GM12878 (cell line): ENCODE data around the gene CAMK4. TPM values are rescaled to one million over a fixed set of nuclear protein-coding genes. Genes with fewer than 3 reads are reported as not detected.

Experiments
- ASH2L ChIP-seq: fragments of 300-600, 200-600 bp; sonication (generic); IDR thresholded peaks from 2 replicates; pipeline ENCODE4 v1.6.1; 2017; ENCODE audit warnings: low read depth, mild to moderate bottlenecking, borderline replicate concordance
- BHLHE40 ChIP-seq, 2 experiments: fragments of 450-650 bp in 1 of 2; IDR thresholded peaks; 2 replicates each; pipeline ENCODE4 v1.6.1; 2011 to 2017; ENCODE audit warnings: low read depth in 2 of 2, borderline replicate concordance in 1 of 2, improper control_type of control experiment in 1 of 2, low read length in 1 of 2, mild to moderate bottlenecking in 1 of 2
- CREM ChIP-seq: IDR thresholded peaks from 2 replicates; pipeline ENCODE4 v1.6.1; 2014; ENCODE audit warnings: antibody characterized with exemption, low read depth
- E2F4 ChIP-seq: IDR thresholded peaks from 2 replicates; pipeline ENCODE4 v1.6.1; 2012; ENCODE audit warnings: low read depth, low read length, improper control_type of control experiment
- ESRRA ChIP-seq: IDR thresholded peaks from 2 replicates; pipeline ENCODE4 v1.6.1; 2012; ENCODE audit warnings: mild to moderate bottlenecking, low read length, improper control_type of control experiment
- FOS ChIP-seq: IDR thresholded peaks from 3 replicates; pipeline ENCODE4 v1.6.1; 2011; ENCODE audit warnings: borderline replicate concordance; ENCODE audit not compliant: insufficient read length; ENCODE audit errors: extremely low read depth
- GABPA ChIP-seq: IDR thresholded peaks from 2 replicates; pipeline ENCODE4 v1.6.1; 2014; ENCODE audit warnings: antibody characterized with exemption, low read depth, mild to moderate bottlenecking, inconsistent platforms
- HDGF ChIP-seq: fragments of 450-650 bp; IDR thresholded peaks from 2 replicates; pipeline ENCODE4 v1.6.1; 2016; ENCODE audit warnings: antibody characterized with exemption
- IKZF1 ChIP-seq: fragments of 450-650 bp; conservative IDR thresholded peaks from 2 replicates; pipeline ENCODE4 v1.6.1; 2017; ENCODE audit warnings: antibody characterized with exemption, mild to moderate bottlenecking
- IRF3 ChIP-seq: fragments of 450-650 bp; IDR thresholded peaks from 2 replicates; pipeline ENCODE4 v1.6.1; 2014; ENCODE audit warnings: mild to moderate bottlenecking
- JUNB ChIP-seq: IDR thresholded peaks from 2 replicates; pipeline ENCODE4 v1.6.1; 2016; ENCODE audit warnings: antibody characterized with exemption, mild to moderate bottlenecking
- KDM1A ChIP-seq: fragments of 200-600 bp; sonication (generic); IDR thresholded peaks from 2 replicates; pipeline ENCODE4 v1.6.1; 2016; ENCODE audit warnings: borderline replicate concordance
- MXI1 ChIP-seq: fragments of 150-350 bp; IDR thresholded peaks from 2 replicates; pipeline ENCODE4 v1.6.1; 2011; ENCODE audit warnings: low read depth, mild to moderate bottlenecking, inconsistent platforms, low read length, improper control_type of control experiment
- POLR2A ChIP-seq: IDR thresholded peaks from 2 replicates; pipeline ENCODE4 v1.6.1; 2011; ENCODE audit warnings: low read depth, mild to moderate bottlenecking, low read length
- POLR2AphosphoS2 ChIP-seq: IDR thresholded peaks from 2 replicates; pipeline ENCODE4 v1.6.1; 2011; ENCODE audit warnings: low read depth, mild to moderate bottlenecking, low read length, improper control_type of control experiment, moderate library complexity
- RAD21 ChIP-seq: IDR thresholded peaks from 2 replicates; pipeline ENCODE4 v1.6.1; 2011; ENCODE audit warnings: mild to moderate bottlenecking, low read depth, low read length, moderate library complexity; ENCODE audit not compliant: insufficient read depth
- RELB ChIP-seq: fragments of 450-650 bp; IDR thresholded peaks from 2 replicates; pipeline ENCODE4 v1.6.1; 2017; ENCODE audit warnings: low read depth, mild to moderate bottlenecking, moderate library complexity
- RFX5 ChIP-seq: IDR thresholded peaks from 2 replicates; pipeline ENCODE4 v1.6.1; 2011; ENCODE audit warnings: low read depth, low read length, improper control_type of control experiment
- SIN3A ChIP-seq: IDR thresholded peaks from 2 replicates; pipeline ENCODE4 v1.6.1; 2012; ENCODE audit warnings: low read depth, low read length, improper control_type of control experiment
- SMAD5 ChIP-seq: IDR thresholded peaks from 2 replicates; pipeline ENCODE4 v1.6.1; 2016; ENCODE audit warnings: antibody characterized with exemption, low read depth
- SP1 ChIP-seq: IDR thresholded peaks from one replicate; pipeline ENCODE4 v1.6.1; 2011; ENCODE audit warnings: low read depth, low read length
- SREBF1 ChIP-seq: IDR thresholded peaks from 2 replicates; pipeline ENCODE4 v1.6.1; 2012; ENCODE audit warnings: mild to moderate bottlenecking, low read length
- SREBF2 ChIP-seq: IDR thresholded peaks from 2 replicates; pipeline ENCODE4 v1.6.1; 2012; ENCODE audit warnings: mild to moderate bottlenecking, low read length
- STAT1 ChIP-seq: fragments of 450-650 bp; conservative IDR thresholded peaks from 2 replicates; pipeline ENCODE4 v1.6.1; 2014; ENCODE audit warnings: antibody characterized with exemption, mild to moderate bottlenecking
- YBX1 ChIP-seq: fragments of 450-650 bp; IDR thresholded peaks from 2 replicates; pipeline ENCODE4 v1.6.1; 2016; ENCODE audit warnings: antibody characterized with exemption
- ZBTB40 ChIP-seq: fragments of 450-650 bp; IDR thresholded peaks from 2 replicates; pipeline ENCODE4 v1.6.1; 2016; ENCODE audit warnings: mild to moderate bottlenecking, moderate library complexity, borderline replicate concordance
- ZNF207 ChIP-seq: fragments of 450-650 bp; IDR thresholded peaks from 2 replicates; pipeline ENCODE4 v1.6.1; 2014; ENCODE audit warnings: antibody characterized with exemption, mild to moderate bottlenecking, borderline replicate concordance
- ZNF217 ChIP-seq: fragments of 450-650 bp; IDR thresholded peaks from 2 replicates; pipeline ENCODE4 v1.6.1; 2017; ENCODE audit warnings: antibody characterized with exemption, mild to moderate bottlenecking
- polyA plus RNA-seq, 11 experiments: library from polyadenylated mRNA; depleted of rRNA in 4 of 11; unstranded in 6 of 11; stranded (reverse) in 5 of 11; fragments of >200 nt; fragmentation: Nextera tagmentation in 4 of 11; fragmentation: Illumina TruSeq in 1 of 11; extraction: Ambion mirVana in 4 of 11; extraction: Trizol in 1 of 11; gene quantifications; 1 replicate in 1 of 11; 2 replicates in 10 of 11; pipeline versions ENCODE4 v1.2.1 to v1.2.3, GENCODE V29; 2011 to 2016; ENCODE audit warnings: inconsistent platforms in 2 of 11, missing spikeins in 2 of 11, low read depth in 1 of 11
- total RNA-seq, 4 experiments: library from RNA; depleted of rRNA in 3 of 4; stranded (reverse); fragments of >200 nt in 3 of 4; fragmentation: Illumina TruSeq in 1 of 4; extraction: Trizol in 1 of 4; gene quantifications; 2 replicates each; pipeline versions ENCODE4 v1.2.1 to v1.2.3, GENCODE V29; 2013 to 2021

CAMK4 gene
- total and polyA plus RNA-seq, 10 of the 15 experiments (the other 5 are each of a cell fraction or from before 2014, with no cell fraction given) = 13.3 to 51.9 (median 35.3) TPM

GRCh38 chr5:111227801-111228200, 3.6 kb downstream of the CAMK4 start (continued):
- TF ChIP-seq ASH2L = no peak
- TF ChIP-seq FOS = no peak
- no peak for TF ChIP-seq SP1
- TF ChIP-seq SREBF1 = no peak
- no peak for TF ChIP-seq SIN3A
- no peak for TF ChIP-seq STAT1
- no peak for TF ChIP-seq MXI1
- TF ChIP-seq ZNF207 = no peak
- no peak for TF ChIP-seq HDGF
- 0 out of 2 replicates have a peak, but pooled peaks have one; percentile 7 for TF ChIP-seq POLR2A
- no peak for TF ChIP-seq GABPA
- no peak for TF ChIP-seq KDM1A
- no peak for TF ChIP-seq ESRRA
- TF ChIP-seq RELB = peak; percentile 40; the same call in 1 of the 2 replicates
- no peak for TF ChIP-seq RFX5
- no peak for TF ChIP-seq YBX1
- TF ChIP-seq SMAD5 = no peak
- no peak for TF ChIP-seq ZNF217
- no peak for TF ChIP-seq E2F4
- no peak for TF ChIP-seq SREBF2
- TF ChIP-seq BHLHE40 (IDR thresholded peaks at IDR 0.05; ENCODE audit: borderline replicate concordance in 1 of 2, low read depth in 2 of 2, low read length in 1 of 2) = no peak
- TF ChIP-seq IKZF1 = peak; percentile 58; the same call in 1 of the 2 replicates
- no peak for TF ChIP-seq IRF3
- TF ChIP-seq RAD21 = no peak
- no peak for TF ChIP-seq ZBTB40
- TF ChIP-seq JUNB = no peak
- 0 out of 2 replicates have a peak, but pooled peaks have one; percentile 21 for TF ChIP-seq CREM
- TF ChIP-seq POLR2AphosphoS2 = no peak
